GM19239 (cell line): ENCODE results near the gene SEMA6D.

ENCODE experiments used
- DNase-seq: peaks from one replicate; pipeline ENCODE4 v3.0.0; 2011; ENCODE audit warnings: low spot score; ENCODE audit not compliant: insufficient read length
- FAIRE-seq: peaks from 2 replicates; lab custom pipeline; 2011; peaks lifted over from hg19 to GRCh38; lab: Jason Lieb, UNC

The SEMA6D gene

DNA sequence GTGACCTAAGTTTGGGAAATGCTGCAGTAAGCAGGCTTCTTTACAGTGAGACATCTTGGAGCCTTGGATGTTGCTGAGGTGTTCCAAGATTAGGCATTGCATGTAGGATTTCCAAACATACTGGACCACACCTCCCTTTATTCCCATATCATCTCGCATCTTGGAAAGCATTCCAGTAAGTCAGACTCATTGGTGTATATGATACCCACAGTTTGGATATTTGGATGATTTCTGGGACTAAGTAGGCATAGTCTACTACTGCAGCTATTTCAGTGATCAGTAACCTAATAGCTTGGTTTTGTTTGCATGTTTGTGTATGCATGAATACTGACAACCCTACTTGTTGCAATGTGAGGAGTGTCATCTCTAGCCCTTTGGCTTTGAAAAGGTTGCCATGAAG, 97.3 kb downstream of the SEMA6D start:
- no peak for FAIRE-seq
- no peak for DNase-seq

DNA sequence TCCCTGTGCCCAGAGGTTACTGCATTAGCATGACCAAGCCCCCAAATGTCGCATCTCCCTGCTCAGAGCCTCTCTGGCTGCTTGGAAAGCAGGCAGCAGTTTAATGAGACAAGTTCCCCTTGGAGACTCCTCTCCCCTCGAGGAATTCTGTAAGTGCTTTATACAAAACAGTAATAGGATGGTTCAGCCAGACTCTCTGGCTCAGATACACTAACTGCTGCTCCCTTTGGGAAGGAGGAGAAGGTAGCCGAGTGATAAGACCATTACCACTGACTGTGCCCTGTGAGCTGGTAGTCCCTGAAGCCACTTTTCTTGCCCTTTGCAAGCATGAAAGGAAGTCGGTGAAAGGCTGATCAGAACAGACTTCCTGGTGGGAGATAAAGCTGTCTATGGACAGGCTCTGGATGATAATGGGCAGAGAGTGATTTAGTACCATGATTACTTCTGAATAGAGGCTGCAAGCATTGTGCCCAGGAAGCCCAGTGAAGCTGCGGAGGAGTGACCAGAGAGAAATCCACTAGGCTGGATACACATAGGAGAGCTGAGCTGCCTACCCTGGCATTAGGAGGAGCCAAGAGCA, 100.8 kb downstream of the SEMA6D start:
- FAIRE-seq (no peak), DNase-seq (no peak)

DNA sequence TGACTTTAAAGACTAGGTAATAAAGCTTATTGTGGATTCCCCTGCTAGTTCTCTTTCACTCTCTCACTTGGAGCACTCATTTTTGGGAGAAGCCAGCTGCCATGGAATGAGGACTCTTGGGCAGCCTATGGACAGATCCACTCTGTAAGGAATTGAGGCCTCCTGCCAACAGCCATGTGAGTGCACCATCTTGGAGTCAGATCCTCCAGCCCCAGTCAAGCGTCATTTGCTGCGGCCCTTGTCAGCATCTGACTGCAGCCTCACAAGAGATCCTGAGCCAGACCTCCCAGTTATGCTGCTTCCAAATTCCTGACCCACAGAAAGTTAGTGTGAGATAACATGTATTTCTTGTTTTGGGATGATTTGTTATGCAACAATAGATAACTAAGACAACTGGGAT, 101.9 kb downstream of the SEMA6D start:
- FAIRE-seq (no peak), DNase-seq (no peak)

DNA sequence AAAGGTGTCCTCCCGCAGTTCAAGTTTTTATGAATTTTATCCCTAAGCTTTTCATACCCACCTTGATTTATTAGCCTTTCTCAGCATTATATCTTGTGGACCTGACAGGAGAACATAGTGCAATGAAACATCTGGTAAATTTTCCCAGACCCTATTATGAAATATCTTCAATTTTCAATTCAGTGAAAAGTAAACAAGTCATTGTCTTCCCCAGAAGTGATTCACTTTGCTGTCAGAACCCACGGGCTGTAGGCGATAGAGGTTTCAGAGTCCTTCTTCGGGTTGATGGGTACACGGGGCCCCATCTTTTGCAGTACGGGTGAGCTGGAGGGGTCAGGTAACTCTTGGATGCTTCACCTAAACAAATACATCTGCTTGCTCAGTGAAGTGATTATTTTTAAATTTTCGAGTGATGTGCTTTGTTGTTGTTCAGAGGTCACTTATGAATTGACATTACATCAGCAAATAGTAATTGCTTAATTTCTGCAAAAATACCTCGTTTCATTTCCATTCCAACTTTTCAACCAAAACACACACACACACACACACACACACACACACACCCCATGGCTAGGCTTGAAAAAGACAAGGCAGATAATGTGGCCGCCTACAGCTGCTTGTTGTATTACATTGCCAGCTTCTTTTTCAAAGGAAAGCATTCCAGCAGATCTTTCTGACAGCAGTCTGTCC, 102.9 kb downstream of the SEMA6D start:
- no peak for FAIRE-seq
- no peak for DNase-seq

DNA sequence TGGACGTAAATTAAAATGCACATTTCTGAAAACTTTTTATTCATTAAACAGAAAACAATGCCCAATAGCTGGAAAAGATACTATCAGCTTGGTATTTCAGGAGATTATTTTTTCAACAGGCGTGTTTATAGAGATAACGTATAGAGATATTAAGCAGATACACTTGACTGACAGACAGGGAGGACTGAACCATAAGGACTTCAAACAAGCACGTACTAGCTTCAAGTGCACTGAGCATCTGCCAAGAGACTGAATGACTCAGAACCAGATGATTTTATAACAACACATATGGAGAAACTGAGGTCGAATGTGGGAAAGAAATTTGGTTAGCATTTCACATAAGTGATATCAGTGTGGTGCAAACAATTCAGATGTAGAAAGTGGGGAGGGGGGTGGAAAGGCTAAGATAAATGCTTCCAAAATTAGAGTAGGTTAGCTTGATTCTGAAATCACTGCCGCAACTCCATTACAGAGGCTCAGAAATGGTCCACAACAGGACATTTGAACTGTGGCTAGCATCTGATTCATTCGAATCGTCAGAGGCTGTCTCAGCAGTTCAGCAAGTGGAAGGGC, 103.5 kb downstream of the SEMA6D start:
- no peak for DNase-seq
- no peak for FAIRE-seq

DNA sequence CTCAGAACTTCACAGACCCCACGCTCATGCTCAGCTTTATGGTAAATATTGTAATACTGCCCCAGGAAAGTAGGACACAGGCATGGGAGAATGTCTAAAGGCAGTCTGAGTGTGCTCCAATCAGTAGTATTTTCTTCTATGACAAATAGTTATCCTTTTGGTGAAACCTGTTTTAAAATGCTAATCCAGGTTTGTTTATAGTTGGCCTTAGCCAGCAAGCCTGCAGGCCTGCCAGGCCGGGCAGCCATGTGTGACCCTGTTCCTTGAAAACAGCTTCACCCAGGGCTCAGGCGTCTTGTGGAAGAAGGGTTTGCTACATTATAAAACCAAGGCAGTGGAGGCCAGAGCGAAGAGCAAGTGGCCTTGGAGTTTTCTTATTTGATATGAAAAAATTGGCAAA, 104.7 kb downstream of the SEMA6D start:
- DNase-seq (no peak), FAIRE-seq (no peak)
